GM12865 (cell line): Measurements from ENCODE around the gene ZBTB18.

Source experiments
- DNase-seq: peaks from one replicate; pipeline ENCODE4 v3.0.0; 2010; ENCODE audit warnings: low read depth
- H3K4me3 ChIP-seq: 2 replicates; pipeline ENCODE4 v1.5.1; 2011; ENCODE audit warnings: mild to moderate bottlenecking, low read depth, low read length, control low read depth
- CTCF ChIP-seq: IDR thresholded peaks from 2 replicates; pipeline ENCODE4 v1.5.1; 2011; ENCODE audit warnings: low read length, control low read depth, low read depth, inconsistent platforms; ENCODE audit not compliant: insufficient read depth; ENCODE audit errors: missing control alignments

ZBTB18 gene

GRCh38 chr1:244065960-244066388 is 14.9 kb downstream of the ZBTB18 start:
- TF ChIP-seq CTCF = no peak
- DNase-seq = no peak
- H3K4me3 ChIP-seq = no peak overlapping the region

GRCh38 chr1:244066954-244067716 is 16.1 kb downstream of the ZBTB18 start:
- DNase-seq = no peak
- no peak for TF ChIP-seq CTCF
- H3K4me3 ChIP-seq = no peak overlapping the region

GRCh38 chr1:244067893-244068292 is 16.8 kb downstream of the ZBTB18 start:
- DNase-seq = no peak
- TF ChIP-seq CTCF = no peak
- no peak overlapping the region for H3K4me3 ChIP-seq

GRCh38 chr1:244068567-244068966 is 17.5 kb downstream of the ZBTB18 start:
- H3K4me3 ChIP-seq = no peak overlapping the region
- no peak for DNase-seq
- TF ChIP-seq CTCF = no peak

GRCh38 chr1:244069326-244069898 is 18.3 kb downstream of the ZBTB18 start:
- H3K4me3 ChIP-seq = no peak overlapping the region
- TF ChIP-seq CTCF = no peak
- DNase-seq = no peak

GRCh38 chr1:244074559-244075171 is 23.6 kb downstream of the ZBTB18 start:
- no peak for TF ChIP-seq CTCF
- DNase-seq = peak; percentile 41
- peak overlapping the region; percentile 34 for H3K4me3 ChIP-seq
